VCaP (cell line): ENCODE results near the gene NR6A1.

Experiments
- H3K27ac ChIP-seq: fragments of 450-650 bp; 2 replicates; pipeline ENCODE4 v1.5.1; 2017
- TF ChIP-seq, protein P1 (sequence below): fragments of 450-650 bp; conservative IDR thresholded peaks from 2 replicates; pipeline ENCODE4 v1.5.1; 2017; ENCODE audit warnings: mild to moderate bottlenecking, moderate library complexity

The NR6A1 gene

DNA sequence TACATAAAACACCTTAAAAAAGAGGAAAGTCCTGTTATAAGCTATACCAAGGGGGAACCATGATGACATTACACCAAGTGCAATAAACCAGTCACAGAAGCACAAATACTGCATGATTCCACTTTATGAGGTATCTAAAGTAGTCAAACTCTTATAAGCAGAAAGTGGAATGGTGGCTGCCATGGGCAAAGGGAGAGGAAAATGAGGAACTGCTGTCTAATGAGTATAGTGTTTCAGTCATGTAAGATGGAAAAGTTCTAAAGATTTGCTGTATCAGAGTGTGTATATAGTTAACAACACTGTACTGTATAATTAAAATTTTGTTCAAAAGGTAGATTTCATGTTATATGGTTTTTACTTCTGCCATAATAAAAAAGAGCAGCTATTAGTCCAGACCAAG lies 229.3 kb downstream of the NR6A1 start:
- no peak overlapping the region for H3K27ac ChIP-seq
- TF ChIP-seq, protein P1, sequence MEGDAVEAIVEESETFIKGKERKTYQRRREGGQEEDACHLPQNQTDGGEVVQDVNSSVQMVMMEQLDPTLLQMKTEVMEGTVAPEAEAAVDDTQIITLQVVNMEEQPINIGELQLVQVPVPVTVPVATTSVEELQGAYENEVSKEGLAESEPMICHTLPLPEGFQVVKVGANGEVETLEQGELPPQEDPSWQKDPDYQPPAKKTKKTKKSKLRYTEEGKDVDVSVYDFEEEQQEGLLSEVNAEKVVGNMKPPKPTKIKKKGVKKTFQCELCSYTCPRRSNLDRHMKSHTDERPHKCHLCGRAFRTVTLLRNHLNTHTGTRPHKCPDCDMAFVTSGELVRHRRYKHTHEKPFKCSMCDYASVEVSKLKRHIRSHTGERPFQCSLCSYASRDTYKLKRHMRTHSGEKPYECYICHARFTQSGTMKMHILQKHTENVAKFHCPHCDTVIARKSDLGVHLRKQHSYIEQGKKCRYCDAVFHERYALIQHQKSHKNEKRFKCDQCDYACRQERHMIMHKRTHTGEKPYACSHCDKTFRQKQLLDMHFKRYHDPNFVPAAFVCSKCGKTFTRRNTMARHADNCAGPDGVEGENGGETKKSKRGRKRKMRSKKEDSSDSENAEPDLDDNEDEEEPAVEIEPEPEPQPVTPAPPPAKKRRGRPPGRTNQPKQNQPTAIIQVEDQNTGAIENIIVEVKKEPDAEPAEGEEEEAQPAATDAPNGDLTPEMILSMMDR, result no peak

DNA sequence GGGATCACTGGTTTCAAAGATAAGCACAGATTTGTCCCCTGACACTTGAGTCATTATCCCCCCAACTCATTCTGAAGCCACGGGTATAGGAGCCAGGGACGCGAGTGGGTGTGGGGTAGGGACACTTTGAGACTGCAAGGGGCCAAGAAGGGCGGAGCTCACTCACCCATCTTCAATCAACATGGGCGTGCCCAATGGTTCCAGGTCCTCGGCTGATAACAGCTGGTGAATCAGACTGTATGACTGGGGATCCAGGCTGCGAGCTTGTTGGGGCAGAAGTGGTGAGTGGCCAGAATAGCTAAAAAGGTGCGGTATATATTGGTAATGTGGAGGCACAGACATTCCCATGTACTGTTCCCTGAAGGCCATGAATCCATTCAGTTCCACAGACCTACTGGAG lies 233.2 kb downstream of the NR6A1 start:
- no peak overlapping the region for H3K27ac ChIP-seq
- TF ChIP-seq, protein P1, result no peak

DNA sequence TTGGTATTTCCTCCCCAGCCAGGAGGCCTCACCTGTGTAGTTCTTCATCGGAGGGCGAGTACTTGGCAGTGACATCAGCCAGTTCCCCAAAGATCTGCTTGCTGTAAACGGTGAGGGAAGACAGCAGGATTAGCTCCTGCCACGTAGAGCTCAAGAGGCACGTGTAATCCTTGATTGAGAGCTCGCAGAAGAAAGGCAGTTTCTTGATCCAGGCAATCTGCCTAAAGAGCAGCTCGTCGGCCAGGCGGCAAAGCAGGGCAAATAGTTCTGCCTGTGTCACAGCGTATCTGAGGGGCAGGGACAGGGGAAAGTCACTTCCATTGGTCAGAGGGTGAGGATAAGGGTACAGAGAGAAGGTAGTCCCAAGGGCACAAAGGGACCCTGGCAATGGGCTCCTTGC lies 235.3 kb downstream of the NR6A1 start:
- H3K27ac ChIP-seq, result no peak overlapping the region
- TF ChIP-seq, protein P1, result no peak

DNA sequence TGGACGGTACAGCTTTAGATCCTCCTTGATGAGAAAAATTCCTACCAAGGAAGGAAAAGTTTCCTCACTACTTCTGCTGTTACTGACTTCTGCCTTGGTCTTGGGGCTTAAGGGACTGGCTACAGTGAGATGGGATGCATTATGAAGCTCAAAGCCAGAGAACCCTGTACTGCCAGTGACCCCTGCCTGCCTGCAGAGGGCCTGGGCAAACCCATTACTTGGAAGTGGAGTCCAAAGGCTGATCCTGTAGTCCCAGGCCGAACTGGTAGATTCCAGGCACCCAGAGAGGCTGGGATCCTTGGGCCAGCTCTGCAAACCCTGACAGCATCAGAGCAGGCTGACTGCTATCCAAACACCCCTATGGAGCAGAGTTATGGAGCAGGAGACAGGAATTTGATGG lies 238.2 kb downstream of the NR6A1 start:
- H3K27ac ChIP-seq, result no peak overlapping the region
- TF ChIP-seq, protein P1, result no peak

DNA sequence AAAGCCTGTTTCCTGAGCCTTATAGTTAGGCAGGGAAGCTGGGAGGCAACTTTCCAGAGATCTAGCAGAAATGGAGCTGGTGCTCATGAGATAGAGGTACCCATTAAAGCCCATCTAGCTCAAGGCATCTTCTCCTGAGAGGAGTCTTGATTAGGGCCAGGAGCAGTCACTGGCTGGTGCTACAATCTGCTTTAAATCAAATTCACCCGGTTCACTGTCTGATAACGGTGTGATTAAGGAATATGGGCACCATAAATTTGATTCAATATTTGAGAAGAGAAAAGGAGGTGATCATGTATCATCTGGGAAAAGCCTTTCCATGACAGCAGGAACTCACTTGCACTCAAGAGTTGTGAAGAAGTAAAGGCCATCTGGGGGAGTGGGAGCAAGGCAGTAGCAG lies 240.0 kb downstream of the NR6A1 start:
- H3K27ac ChIP-seq, result no peak overlapping the region
- TF ChIP-seq, protein P1, result no peak

DNA sequence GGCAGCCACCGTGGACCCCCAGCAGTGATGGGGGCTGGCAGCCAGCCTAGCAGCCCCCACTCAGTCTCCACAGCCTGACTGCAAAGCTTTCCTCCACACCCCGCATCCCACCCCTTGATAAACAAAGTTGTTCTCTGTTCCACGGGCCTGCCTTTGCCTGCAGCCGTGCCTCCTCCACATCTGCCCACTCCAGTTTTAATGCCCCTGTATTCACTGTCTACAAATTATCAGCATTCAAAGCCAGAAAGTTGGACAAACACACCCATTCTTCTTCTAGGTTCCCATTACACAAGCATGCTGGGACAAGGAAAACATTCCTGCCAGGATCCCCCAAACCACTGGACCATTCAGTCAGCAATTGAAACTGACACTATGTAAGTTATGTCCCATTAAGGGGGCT lies 240.9 kb downstream of the NR6A1 start:
- TF ChIP-seq, protein P1, result no peak
- H3K27ac ChIP-seq, result no peak overlapping the region

DNA sequence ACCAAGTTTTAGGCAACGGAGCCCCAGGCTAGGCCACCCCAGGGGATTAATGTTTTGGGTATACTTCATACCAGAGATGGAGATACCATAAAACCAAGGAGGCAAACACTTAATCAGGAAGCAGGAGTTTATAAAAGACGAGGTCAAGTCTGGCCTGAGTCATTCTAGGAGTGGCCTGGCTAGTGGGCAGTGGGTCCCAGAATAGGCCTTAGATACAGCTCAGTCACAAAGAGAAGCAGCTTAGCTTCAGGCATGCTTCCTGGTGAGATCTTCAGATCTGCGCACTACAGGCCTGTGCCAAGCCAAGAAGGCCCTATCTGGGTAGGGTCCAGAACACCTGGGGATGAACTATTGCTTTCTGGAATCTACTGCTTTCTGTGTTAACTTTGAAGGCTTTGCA lies 243.3 kb downstream of the NR6A1 start:
- H3K27ac ChIP-seq, result no peak overlapping the region
- TF ChIP-seq, protein P1, result no peak

DNA sequence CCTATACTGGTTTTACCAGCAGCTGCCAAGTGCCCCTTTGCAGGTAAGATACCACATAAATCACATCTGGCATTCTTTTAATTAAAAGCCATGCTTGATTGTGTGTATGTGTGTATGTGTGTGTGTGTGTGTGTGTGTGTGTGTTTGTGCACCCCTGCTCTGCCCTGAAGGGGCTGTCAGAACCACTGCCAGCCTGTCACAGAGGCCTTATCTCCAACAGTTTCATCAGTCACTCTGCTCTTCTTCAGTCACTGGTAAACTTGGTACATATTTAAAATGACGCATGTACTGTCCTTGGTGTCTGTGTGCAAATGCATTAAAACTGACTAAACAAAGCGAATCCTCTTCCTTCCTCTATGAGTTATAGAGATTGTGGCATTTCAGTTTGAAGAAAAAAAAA lies 244.9 kb downstream of the NR6A1 start:
- TF ChIP-seq, protein P1, result no peak
- no peak overlapping the region for H3K27ac ChIP-seq
